VCaP (cell line): Measurements from ENCODE around the gene GNLY.

ENCODE experiments used
- H3K27ac ChIP-seq: fragments of 450-650 bp; 2 replicates; pipeline ENCODE4 v1.5.1; 2017
- CTCF ChIP-seq: fragments of 450-650 bp; conservative IDR thresholded peaks from 2 replicates; pipeline ENCODE4 v1.5.1; 2017; ENCODE audit warnings: mild to moderate bottlenecking, moderate library complexity

The GNLY gene

DNA sequence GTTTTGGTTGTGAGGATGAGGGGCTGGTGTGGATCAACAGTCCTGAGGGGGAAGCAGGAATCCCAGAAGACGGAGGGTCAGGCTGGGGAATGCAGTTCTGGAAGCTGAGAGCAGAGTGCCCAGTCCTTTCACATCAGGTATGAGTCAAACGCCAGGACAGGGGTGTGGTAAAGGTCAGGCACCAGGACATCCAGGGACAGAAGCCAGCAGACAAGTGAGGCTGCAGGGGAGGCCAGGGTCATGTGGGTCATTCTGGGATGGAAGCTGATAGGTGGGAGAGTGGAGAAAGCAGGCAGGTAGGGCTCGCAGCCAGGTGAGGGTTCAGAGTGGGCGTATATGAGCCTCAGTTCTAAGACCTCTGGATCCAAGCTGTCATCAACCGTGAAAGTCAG lies 12.8 kb upstream of the GNLY start:
- H3K27ac ChIP-seq: no peak overlapping the region
- no peak for TF ChIP-seq CTCF

- TF ChIP-seq CTCF: no peak
- H3K27ac ChIP-seq: no peak overlapping the region
These were observed 12.4 kb upstream of the GNLY start for GRCh38 chr2:85681776-85682175.

GRCh38 chr2:85682378-85682777 lies 11.8 kb upstream of the GNLY start:
- TF ChIP-seq CTCF: no peak
- H3K27ac ChIP-seq: no peak overlapping the region

- H3K27ac ChIP-seq: no peak overlapping the region
- TF ChIP-seq CTCF: no peak
These were observed 9.8 kb upstream of the GNLY start for GRCh38 chr2:85684380-85684779.

GRCh38 chr2:85684806-85685205 lies 9.4 kb upstream of the GNLY start:
- no peak overlapping the region for H3K27ac ChIP-seq
- no peak for TF ChIP-seq CTCF

DNA sequence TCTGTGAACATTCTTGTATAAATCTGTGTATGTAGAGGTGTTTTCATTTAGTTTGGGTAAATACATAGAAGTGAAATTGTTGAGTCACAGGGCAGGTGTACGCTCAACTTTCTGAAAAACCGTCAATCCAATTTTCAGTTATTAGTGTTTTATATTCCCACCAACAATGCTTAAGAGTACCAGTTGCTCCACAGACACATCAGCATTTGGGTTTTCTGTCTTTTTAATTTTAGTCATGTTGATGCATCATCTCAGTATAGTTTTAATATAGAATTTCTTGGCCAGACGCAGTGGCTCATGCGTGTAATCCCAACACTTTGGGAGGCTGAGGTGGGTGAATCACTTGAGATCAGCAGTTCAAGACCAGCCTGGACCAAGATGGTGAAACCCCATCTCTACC lies 3.2 kb upstream of the GNLY start:
- H3K27ac ChIP-seq: no peak overlapping the region
- TF ChIP-seq CTCF: no peak

DNA sequence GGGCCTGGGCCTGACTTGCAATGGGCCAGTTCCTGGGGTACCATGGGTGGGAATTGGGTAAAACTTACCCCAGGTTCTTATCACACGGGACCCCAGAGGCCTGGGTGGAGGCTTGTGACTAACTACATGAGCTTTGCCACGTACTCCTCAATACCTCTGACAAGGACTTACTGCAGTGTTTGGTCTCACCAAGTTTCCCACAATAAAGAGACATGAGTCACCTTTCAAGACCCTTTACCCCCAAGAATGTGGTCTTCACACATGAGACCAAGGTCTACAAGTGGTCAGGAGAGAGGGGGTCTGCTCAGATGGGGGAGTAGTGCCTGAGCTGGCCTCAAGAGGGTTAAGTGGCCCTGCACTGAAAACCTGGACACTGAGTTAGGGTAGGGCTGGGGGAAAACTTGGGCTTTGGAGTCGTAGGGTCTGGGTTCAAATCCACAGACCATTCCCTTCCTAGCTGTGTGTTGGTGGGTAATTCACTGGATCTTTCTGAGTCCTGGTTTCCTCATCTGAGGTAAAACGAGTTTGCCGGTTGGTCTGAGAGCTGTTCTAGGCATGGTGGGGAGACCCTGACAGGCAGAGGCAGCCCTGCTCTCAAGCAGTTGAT lies 2.0 kb upstream of the GNLY start:
- no peak overlapping the region for H3K27ac ChIP-seq
- TF ChIP-seq CTCF: no peak
